Trophoblast cell (in vitro differentiated cells and primary cell): ENCODE results near the gene KIFC3.

Source experiments
- DNase-seq, 2 donors: peaks; one replicate each; pipeline ENCODE4 v3.0.0-alpha.2; 2016
- H2AFZ ChIP-seq: 2 replicates; pipeline ENCODE4 v1.6.1; 2013; ENCODE audit warnings: low read length, moderate library complexity, mild to moderate bottlenecking; ENCODE audit not compliant: insufficient read depth, poor library complexity
- H2AK5ac ChIP-seq: 2 replicates; pipeline ENCODE4 v1.6.1; 2013; ENCODE audit warnings: mild to moderate bottlenecking, low read length
- H2BK120ac ChIP-seq: 2 replicates; pipeline ENCODE4 v1.6.1; 2013; ENCODE audit warnings: low read length, mild to moderate bottlenecking, moderate library complexity; ENCODE audit not compliant: insufficient read depth, poor library complexity
- H2BK12ac ChIP-seq: 2 replicates; pipeline ENCODE4 v1.6.1; 2013; ENCODE audit warnings: mild to moderate bottlenecking, low read length, moderate library complexity
- H2BK5ac ChIP-seq: 2 replicates; pipeline ENCODE4 v1.6.1; 2013; ENCODE audit warnings: low read length, low read depth, moderate library complexity, mild to moderate bottlenecking; ENCODE audit not compliant: poor library complexity
- H3K14ac ChIP-seq: 2 replicates; pipeline ENCODE4 v1.6.1; 2013; ENCODE audit warnings: mild to moderate bottlenecking, low read length
- H3K18ac ChIP-seq: 2 replicates; pipeline ENCODE4 v1.6.1; 2013; ENCODE audit warnings: mild to moderate bottlenecking, low read length
- H3K23ac ChIP-seq: 2 replicates; pipeline ENCODE4 v1.6.1; 2013; ENCODE audit warnings: low read length
- H3K27ac ChIP-seq: 2 replicates; pipeline ENCODE4 v1.5.1; 2013; ENCODE audit warnings: low read depth, mild to moderate bottlenecking, inconsistent platforms, low read length, moderate library complexity
- H3K27me3 ChIP-seq: 2 replicates; pipeline ENCODE4 v1.6.1; 2013; ENCODE audit warnings: inconsistent platforms, mild to moderate bottlenecking, low read length, moderate library complexity; ENCODE audit not compliant: insufficient read depth
- H3K36me3 ChIP-seq, 2 experiments: 1 replicate in 1 of 2; 2 replicates in 1 of 2; pipeline ENCODE4 v1.6.1; 2013; ENCODE audit warnings: low read length in 2 of 2, mild to moderate bottlenecking in 2 of 2, moderate library complexity in 1 of 2; ENCODE audit not compliant: insufficient read depth in 2 of 2, control insufficient read depth in 1 of 2
- H3K4ac ChIP-seq: 2 replicates; pipeline ENCODE4 v1.6.1; 2013; ENCODE audit warnings: low read depth, mild to moderate bottlenecking, low read length, moderate library complexity
- H3K4me1 ChIP-seq, 2 experiments: 1 replicate in 1 of 2; 2 replicates in 1 of 2; pipeline ENCODE4 v1.6.1; 2013; ENCODE audit warnings: low read length in 2 of 2, mild to moderate bottlenecking in 2 of 2, moderate library complexity in 1 of 2; ENCODE audit not compliant: insufficient read depth in 2 of 2, control insufficient read depth in 1 of 2
- H3K4me2 ChIP-seq: 2 replicates; pipeline ENCODE4 v1.6.1; 2013; ENCODE audit warnings: inconsistent platforms, mild to moderate bottlenecking, low read length, moderate library complexity
- H3K4me3 ChIP-seq: 2 replicates; pipeline ENCODE4 v1.5.1; 2013; ENCODE audit warnings: mild to moderate bottlenecking, low read depth, low read length, inconsistent platforms
- H3K79me1 ChIP-seq: one replicate; pipeline ENCODE4 v1.6.1; 2013; ENCODE audit warnings: low read length
- H3K79me2 ChIP-seq: 2 replicates; pipeline ENCODE4 v1.6.1; 2013; ENCODE audit warnings: low read length, mild to moderate bottlenecking; ENCODE audit not compliant: control insufficient read depth, insufficient read depth, poor library complexity
- H3K9ac ChIP-seq: 2 replicates; pipeline ENCODE4 v1.6.1; 2013; ENCODE audit warnings: mild to moderate bottlenecking, low read length
- H3K9me3 ChIP-seq: 2 replicates; pipeline ENCODE4 v1.6.1; 2013; ENCODE audit warnings: low read depth, mild to moderate bottlenecking, control low read depth, inconsistent platforms, low read length; ENCODE audit not compliant: insufficient read depth
- H4K12ac ChIP-seq: 2 replicates; pipeline ENCODE4 v1.6.1; 2013; ENCODE audit warnings: low read depth, mild to moderate bottlenecking, low read length, moderate library complexity
- H4K8ac ChIP-seq: 2 replicates; pipeline ENCODE4 v1.6.1; 2013; ENCODE audit warnings: low read depth, mild to moderate bottlenecking, low read length, moderate library complexity
- H4K91ac ChIP-seq: one replicate; pipeline ENCODE4 v1.6.1; 2013; ENCODE audit warnings: low read depth, mild to moderate bottlenecking, low read length, moderate library complexity
- WGBS: extraction: QIAGEN DNeasy Blood & Tissue Kit; methylation state at CpG from one replicate; pipeline ENCODE4 v1.1.7; 2013; ENCODE audit warnings: missing lambda C conversion rate; ENCODE audit not compliant: insufficient read length, insufficient coverage; ENCODE audit errors: extremely low coverage; 5-methylcytosine and 5-hydroxymethylcytosine counted together

Gene KIFC3

GRCh38 chr16:57794849-57795430 is 7.4 kb downstream of the KIFC3 start:
- no peak overlapping the region for H2BK12ac ChIP-seq
- H3K79me1 ChIP-seq = peaks cover 21% of the 10 kb centered on the region

GRCh38 chr16:57791893-57792461 is 10.3 kb downstream of the KIFC3 start:
- no CpG with 5 or more reads among the region's 8 CpGs for WGBS
- H3K36me3 ChIP-seq = peaks cover 41 to 54% of the 10 kb centered on the region in 2 experiments
- no peak overlapping the region for H4K91ac ChIP-seq
- no peak overlapping the region for H4K12ac ChIP-seq
- no peak overlapping the region for H3K4ac ChIP-seq
- H4K8ac ChIP-seq = no peak overlapping the region
- H3K79me2 ChIP-seq = peaks cover 1% of the 10 kb centered on the region
- H2BK120ac ChIP-seq = no peak overlapping the region
- no peak overlapping the region for H3K18ac ChIP-seq
- no peak overlapping the region for H3K4me3 ChIP-seq
- peaks cover under 1% of the 10 kb centered on the region for H3K9me3 ChIP-seq
- no peaks in the 10 kb centered on the region for H3K27me3 ChIP-seq
- H3K23ac ChIP-seq = no peak overlapping the region
- H3K27ac ChIP-seq = no peak overlapping the region
- no peak overlapping the region for H2BK12ac ChIP-seq
- H2AFZ ChIP-seq = no peak overlapping the region
- DNase-seq = no peak
- H3K9ac ChIP-seq = no peak overlapping the region
- peaks cover 7 to 15% of the 10 kb centered on the region in 2 experiments for H3K4me1 ChIP-seq
- no peak overlapping the region for H2BK5ac ChIP-seq
- no peak overlapping the region for H3K4me2 ChIP-seq
- H3K79me1 ChIP-seq = peaks cover 2% of the 10 kb centered on the region
- no peak overlapping the region for H2AK5ac ChIP-seq
- no peak overlapping the region for H3K14ac ChIP-seq

More at GRCh38 chr16:57794849-57795430, 7.4 kb downstream of the KIFC3 start:
- H3K14ac ChIP-seq = no peak overlapping the region
- H3K27me3 ChIP-seq = no peaks in the 10 kb centered on the region
- no peak overlapping the region for H4K8ac ChIP-seq
- no peak for DNase-seq
- no peak overlapping the region for H4K12ac ChIP-seq
- H3K23ac ChIP-seq = no peak overlapping the region
- H2BK120ac ChIP-seq = no peak overlapping the region
- no peak overlapping the region for H3K18ac ChIP-seq
- peaks cover 23 to 33% of the 10 kb centered on the region in 2 experiments for H3K36me3 ChIP-seq
- H3K4me3 ChIP-seq = no peak overlapping the region
- H3K79me2 ChIP-seq = peaks cover 8% of the 10 kb centered on the region
- H3K27ac ChIP-seq = no peak overlapping the region
- H3K9me3 ChIP-seq = no peaks in the 10 kb centered on the region
- H4K91ac ChIP-seq = no peak overlapping the region
- no CpG with 5 or more reads among the region's 18 CpGs for WGBS
- H3K4ac ChIP-seq = no peak overlapping the region
- H3K4me2 ChIP-seq = no peak overlapping the region
- H2AFZ ChIP-seq = no peak overlapping the region
- H3K9ac ChIP-seq = no peak overlapping the region
- peaks cover 31 to 40% of the 10 kb centered on the region in 2 experiments for H3K4me1 ChIP-seq
- no peak overlapping the region for H2AK5ac ChIP-seq
- H2BK5ac ChIP-seq = no peak overlapping the region

- no peak overlapping the region for H2BK12ac ChIP-seq
- no peak overlapping the region for H3K4ac ChIP-seq
- H3K23ac ChIP-seq = no peak overlapping the region
- H4K91ac ChIP-seq = no peak overlapping the region
- no peak overlapping the region for H2BK120ac ChIP-seq
- H2BK5ac ChIP-seq = no peak overlapping the region
- no peaks in the 10 kb centered on the region for H3K27me3 ChIP-seq
- DNase-seq = no peak
- H3K4me3 ChIP-seq = no peak overlapping the region
- peaks cover 4 to 12% of the 10 kb centered on the region in 2 experiments for H3K4me1 ChIP-seq
- no peak overlapping the region for H4K12ac ChIP-seq
- H3K79me1 ChIP-seq = no peaks in the 10 kb centered on the region
- H3K36me3 ChIP-seq = peaks cover 39 to 57% of the 10 kb centered on the region in 2 experiments
- no peak overlapping the region for H3K14ac ChIP-seq
- H3K18ac ChIP-seq = no peak overlapping the region
- H3K79me2 ChIP-seq = no peaks in the 10 kb centered on the region
- H3K27ac ChIP-seq = no peak overlapping the region
- H3K9me3 ChIP-seq = peaks cover 2% of the 10 kb centered on the region
- WGBS = no CpG with 5 or more reads among the region's 13 CpGs
- H4K8ac ChIP-seq = no peak overlapping the region
- no peak overlapping the region for H2AFZ ChIP-seq
- no peak overlapping the region for H3K9ac ChIP-seq
- H2AK5ac ChIP-seq = no peak overlapping the region
- H3K4me2 ChIP-seq = no peak overlapping the region
These were observed 10.9 kb downstream of the KIFC3 start for GRCh38 chr16:57791195-57791892.

GRCh38 chr16:57788951-57789350 is 13.3 kb downstream of the KIFC3 start:
- Histone ChIP-seq H3K27me3 (no peaks in the 10 kb centered on the region), H3K79me2 (no peaks in the 10 kb centered on the region)
- WGBS = no CpG with 5 or more reads among the region's 12 CpGs

More at GRCh38 chr16:57788951-57789350, 13.3 kb downstream of the KIFC3 start:
- no peak for DNase-seq
- no peak overlapping the region for H2AK5ac ChIP-seq
- H3K14ac ChIP-seq = no peak overlapping the region
- no peak overlapping the region for H4K8ac ChIP-seq
- H3K4me3 ChIP-seq = peak overlapping the region; percentile 26
- H3K79me1 ChIP-seq = no peaks in the 10 kb centered on the region
- no peak overlapping the region for H4K91ac ChIP-seq
- no peak overlapping the region for H2BK120ac ChIP-seq
- peaks cover 2 to 5% of the 10 kb centered on the region in 2 experiments for H3K4me1 ChIP-seq
- no peak overlapping the region for H3K9ac ChIP-seq
- H3K4ac ChIP-seq = no peak overlapping the region
- no peak overlapping the region for H2AFZ ChIP-seq
- H2BK12ac ChIP-seq = no peak overlapping the region
- H3K36me3 ChIP-seq = peaks cover 51 to 70% of the 10 kb centered on the region in 2 experiments
- H3K9me3 ChIP-seq = peaks cover 2% of the 10 kb centered on the region
- H3K4me2 ChIP-seq = no peak overlapping the region
- no peak overlapping the region for H2BK5ac ChIP-seq
- H3K18ac ChIP-seq = no peak overlapping the region
- H4K12ac ChIP-seq = no peak overlapping the region
- no peak overlapping the region for H3K27ac ChIP-seq
- H3K23ac ChIP-seq = no peak overlapping the region
